ENCODE data around the gene SDHAF3. TPM values are rescaled to one million over a fixed set of nuclear protein-coding genes. Genes with fewer than 3 reads are reported as not detected.

Gene SDHAF3
- total and polyA plus RNA-seq, 2 of the 8 experiments (the other 6 are each of a cell fraction or from before 2014, with no cell fraction given) = 12.0 to 31.3 TPM

DNA sequence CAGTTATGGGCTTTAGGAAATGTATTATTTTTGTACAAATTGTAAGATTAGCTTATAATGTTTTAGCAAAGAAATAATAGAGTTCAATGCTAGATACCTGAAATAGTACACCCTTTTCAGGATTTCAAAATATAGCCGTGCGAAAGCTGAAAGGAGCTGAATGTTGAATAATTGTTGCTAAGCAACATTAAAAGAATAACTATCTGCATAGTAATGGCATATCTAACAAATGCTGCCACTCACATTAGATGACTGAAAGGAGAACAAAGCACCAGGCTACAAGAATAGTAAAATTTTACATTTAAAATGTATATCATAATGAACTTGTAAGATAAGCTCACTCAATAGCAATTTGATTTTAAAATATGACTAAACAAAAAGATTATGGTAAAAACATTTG is 82.5 kb downstream of the SDHAF3 start:
- H3K27ac ChIP-seq (ENCODE audit: low read depth, low read length) = no peak overlapping the region
- no peak for TF ChIP-seq SAP30 (IDR thresholded peaks at IDR 0.05; ENCODE audit: insufficient read depth, insufficient replicate concordance, low read length)
- TF ChIP-seq CBX5 (IDR thresholded peaks at IDR 0.05; ENCODE audit: low read depth, low read length) = no peak
- TF ChIP-seq RBBP5 (IDR thresholded peaks at IDR 0.05; ENCODE audit: borderline replicate concordance, low read depth, low read length) = no peak
- TF ChIP-seq HDAC6 (IDR thresholded peaks at IDR 0.05; ENCODE audit: low read depth, low read length) = no peak
- no peak for TF ChIP-seq ZNF274 (IDR thresholded peaks at IDR 0.05; ENCODE audit: borderline replicate concordance, extremely low read depth, low read length)
- TF ChIP-seq SIRT6 (IDR thresholded peaks at IDR 0.05; ENCODE audit: low read length) = no peak
- no peak for TF ChIP-seq CREB1 (IDR thresholded peaks at IDR 0.05)
- no peak for TF ChIP-seq EGR1 (IDR thresholded peaks at IDR 0.05; ENCODE audit: borderline replicate concordance, low read depth, low read length)
- no peak for TF ChIP-seq ASH2L (IDR thresholded peaks at IDR 0.05; ENCODE audit: low read length)
- no peak for TF ChIP-seq TCF12 (IDR thresholded peaks at IDR 0.05; ENCODE audit: low read depth, low read length)
- TF ChIP-seq, protein P1, sequence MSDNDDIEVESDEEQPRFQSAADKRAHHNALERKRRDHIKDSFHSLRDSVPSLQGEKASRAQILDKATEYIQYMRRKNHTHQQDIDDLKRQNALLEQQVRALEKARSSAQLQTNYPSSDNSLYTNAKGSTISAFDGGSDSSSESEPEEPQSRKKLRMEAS (IDR thresholded peaks at IDR 0.05) = no peak

More for the DNA sequence above, 82.5 kb downstream of the SDHAF3 start:
- Histone ChIP-seq H4K91ac (replicated peaks; ENCODE audit: insufficient read length, low read length) (no peak overlapping the region), H2BK12ac (ENCODE audit: low read depth, low read length) (no peak overlapping the region), H4K20me1 (replicated peaks in 1 of 2; ENCODE audit: control insufficient read depth in 1 of 2, insufficient read depth in 2 of 2, low read length in 2 of 2) (no peaks in the 10 kb centered on the region), H2BK15ac (ENCODE audit: low read length) (no peak overlapping the region), H3K14ac (ENCODE audit: insufficient read length) (no peak overlapping the region), H2BK120ac (replicated peaks; ENCODE audit: low read depth, low read length) (no peak overlapping the region), H2BK5ac (ENCODE audit: low read depth, low read length) (no peak overlapping the region), H3K18ac (ENCODE audit: extremely low read depth, low read length) (no peak overlapping the region), H3K4me3 (ENCODE audit: extremely low read depth in 1 of 4, insufficient read depth in 2 of 4, low read depth in 3 of 4, low read length in 4 of 4) (no peak overlapping the region), H3K4me2 (ENCODE audit: insufficient read depth in 1 of 2, low read depth in 2 of 2, low read length in 2 of 2) (no peak overlapping the region), H3K79me2 (ENCODE audit: control insufficient read depth in 1 of 2, insufficient read depth in 2 of 2, low read length in 2 of 2) (no peaks in the 10 kb centered on the region), H3K79me1 (ENCODE audit: low read depth, low read length) (no peaks in the 10 kb centered on the region), H2BK20ac (ENCODE audit: low read length) (no peak overlapping the region), H3K9ac (replicated peaks in 1 of 4; ENCODE audit: extremely low read depth in 1 of 4, low read depth in 3 of 4, low read length in 3 of 4) (no peak overlapping the region), H3K4me1 (replicated peaks in 1 of 4; ENCODE audit: control insufficient read depth in 3 of 4, insufficient read depth in 4 of 4, low read length in 3 of 4) (no peaks in the 10 kb centered on the region), H3K56ac (replicated peaks; ENCODE audit: insufficient read length, low read depth, low read length) (no peak overlapping the region), H3K9me3 (ENCODE audit: insufficient read depth in 2 of 2, low read depth in 1 of 2, low read length in 1 of 2) (no peaks in the 10 kb centered on the region), H3K23ac (ENCODE audit: insufficient read length) (no peak overlapping the region), H3K36me3 (ENCODE audit: control insufficient read depth in 2 of 4, insufficient read depth in 4 of 4, low read length in 3 of 4) (no peaks in the 10 kb centered on the region), H2AFZ (ENCODE audit: low read length) (no peak overlapping the region), H3K4ac (replicated peaks; ENCODE audit: insufficient read length, low read depth, low read length) (no peak overlapping the region), H4K8ac (ENCODE audit: extremely low read depth, insufficient read depth, low read length) (no peak overlapping the region), H4K5ac (ENCODE audit: insufficient read length, low read depth, low read length) (no peak overlapping the region), H3K27me3 (replicated peaks in 1 of 4; ENCODE audit: control insufficient read depth in 3 of 4, extremely low read depth in 1 of 4, insufficient read depth in 3 of 4, low read length in 3 of 4) (no peaks in the 10 kb centered on the region), H3K23me2 (ENCODE audit: low read depth, low read length) (no peaks in the 10 kb centered on the region), H2AK5ac (ENCODE audit: low read depth, low read length) (no peak overlapping the region)
- POLR2A ChIA-PET (ENCODE audit: partially characterized antibody) = no interaction called here
- no peak for FAIRE-seq
- 89% methylated on average over 2 of the region's 2 CpGs; no CpG with 5 or more reads in 1 of the 2 experiments for WGBS, 2 experiments (ENCODE audit: extremely low coverage in 1 of 2, insufficient coverage in 1 of 2, insufficient read length in 1 of 2, insufficient replicate concordance in 2 of 2, low coverage in 1 of 2, low lambda C conversion rate in 2 of 2, missing lambda C conversion rate in 1 of 2)
- CTCF ChIA-PET (ENCODE audit: partially characterized antibody) = interaction anchor here (0.9 kb wide), 1 partner anchor 636 kb away, joined by 4 read pairs; no protein-coding TSS in a partner anchor
- no peak for DNase-seq (ENCODE audit: low read depth in 1 of 2, low spot score in 2 of 2)

Data from H1 (cell line).